Measurements from ENCODE around the gene GLIPR2.

DNA sequence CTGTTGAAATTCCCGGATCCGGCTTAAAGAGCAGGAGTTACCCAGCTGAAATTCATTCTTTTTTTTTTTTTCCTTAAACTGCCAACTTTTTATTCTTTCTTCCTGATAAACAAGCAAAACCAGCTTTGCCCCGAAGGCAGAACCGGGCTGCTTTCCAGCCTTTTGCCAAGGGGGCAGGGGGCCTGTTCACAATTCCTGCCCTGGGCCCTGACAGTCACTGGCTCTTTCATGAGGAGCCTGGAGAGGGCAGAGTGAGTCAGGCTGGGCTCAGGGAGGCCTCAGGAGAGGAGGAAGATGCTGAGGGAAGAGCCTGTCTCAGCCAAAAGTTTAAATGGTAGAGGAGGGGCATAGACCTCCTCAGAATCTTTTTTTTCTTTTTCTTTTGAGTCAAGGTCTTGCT lies 4.8 kb downstream of the GLIPR2 start:
- TF ChIP-seq ZNF274 (IDR thresholded peaks at IDR 0.05; ENCODE audit: low read length) = no peak
- TF ChIP-seq ZNF274 (tag by site-specific recombination; IDR thresholded peaks at IDR 0.05; ENCODE audit: borderline replicate concordance) = no peak
- TF ChIP-seq, protein P1, sequence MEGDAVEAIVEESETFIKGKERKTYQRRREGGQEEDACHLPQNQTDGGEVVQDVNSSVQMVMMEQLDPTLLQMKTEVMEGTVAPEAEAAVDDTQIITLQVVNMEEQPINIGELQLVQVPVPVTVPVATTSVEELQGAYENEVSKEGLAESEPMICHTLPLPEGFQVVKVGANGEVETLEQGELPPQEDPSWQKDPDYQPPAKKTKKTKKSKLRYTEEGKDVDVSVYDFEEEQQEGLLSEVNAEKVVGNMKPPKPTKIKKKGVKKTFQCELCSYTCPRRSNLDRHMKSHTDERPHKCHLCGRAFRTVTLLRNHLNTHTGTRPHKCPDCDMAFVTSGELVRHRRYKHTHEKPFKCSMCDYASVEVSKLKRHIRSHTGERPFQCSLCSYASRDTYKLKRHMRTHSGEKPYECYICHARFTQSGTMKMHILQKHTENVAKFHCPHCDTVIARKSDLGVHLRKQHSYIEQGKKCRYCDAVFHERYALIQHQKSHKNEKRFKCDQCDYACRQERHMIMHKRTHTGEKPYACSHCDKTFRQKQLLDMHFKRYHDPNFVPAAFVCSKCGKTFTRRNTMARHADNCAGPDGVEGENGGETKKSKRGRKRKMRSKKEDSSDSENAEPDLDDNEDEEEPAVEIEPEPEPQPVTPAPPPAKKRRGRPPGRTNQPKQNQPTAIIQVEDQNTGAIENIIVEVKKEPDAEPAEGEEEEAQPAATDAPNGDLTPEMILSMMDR (tag by site-specific recombination; IDR thresholded peaks at IDR 0.05) = peak; percentile 26; the same call in 1 of the 2 replicates
- no peak for TF ChIP-seq MEIS1 (CRISPR knock-in tag; IDR thresholded peaks at IDR 0.05; ENCODE audit: borderline replicate concordance)

All from HEK293 (cell line).